Hematopoietic multipotent progenitor cell treated with erythropoietin and hydrocortisone succinate and interleukin-3 and kit ligand, for 17 days (in vitro differentiated cells): Measurements from ENCODE around the gene MRPL20.
"Not testable (repeated sequence)": the region's sequence is repeated elsewhere in the genome, so short reads cannot be mapped to it uniquely, and the experiment has no call there.

Experiments
- DNase-seq: peaks from one replicate; pipeline ENCODE4 v3.0.0-alpha.2; 2015; ENCODE audit warnings: low spot score

MRPL20 gene

GRCh38 chr1:1425753-1426495 lies 18.8 kb upstream of the MRPL20 start:
- no peak for DNase-seq

GRCh38 chr1:1425426-1425752 lies 18.3 kb upstream of the MRPL20 start:
- no peak for DNase-seq

DNA sequence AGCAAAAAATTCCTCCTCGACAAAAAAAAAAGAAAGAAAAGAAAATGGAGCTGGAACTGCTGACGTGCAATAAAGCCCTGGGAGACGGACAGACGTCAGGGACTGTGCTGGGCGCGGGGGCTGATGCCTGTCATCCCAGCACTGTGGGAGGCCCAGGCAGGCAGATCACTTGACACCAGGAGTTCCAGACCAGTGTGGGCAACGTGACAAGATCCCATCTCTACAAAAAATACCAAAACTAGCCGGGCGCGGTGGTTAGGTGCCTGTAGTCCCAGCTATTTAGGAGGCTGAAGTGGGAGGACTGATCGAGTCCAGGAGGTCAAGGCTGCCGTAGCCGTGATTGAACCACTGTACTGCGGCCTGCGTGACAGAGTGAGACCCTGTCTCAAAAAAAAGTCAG lies 17.6 kb upstream of the MRPL20 start:
- no peak for DNase-seq

DNA sequence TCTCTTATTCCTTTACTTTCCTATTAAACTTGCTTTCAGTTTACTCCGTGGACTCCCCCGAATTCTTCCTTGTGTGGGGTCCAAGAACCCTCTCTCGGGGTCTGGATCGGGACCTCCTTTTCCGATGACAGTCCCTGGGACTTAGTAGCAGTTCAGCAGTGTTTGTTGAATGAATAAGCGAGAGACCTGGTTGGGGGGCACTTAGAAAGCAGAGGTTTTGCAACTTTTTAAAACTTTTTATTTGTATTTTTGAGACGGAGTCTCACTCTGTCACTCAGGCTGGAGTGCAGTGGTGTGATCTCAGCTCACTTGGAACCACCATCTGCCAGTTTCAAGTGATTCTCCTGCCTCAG lies 16.1 kb upstream of the MRPL20 start:
- no peak for DNase-seq

- DNase-seq, result no peak
These were observed 15.6 kb upstream of the MRPL20 start for GRCh38 chr1:1422465-1423244.

DNA sequence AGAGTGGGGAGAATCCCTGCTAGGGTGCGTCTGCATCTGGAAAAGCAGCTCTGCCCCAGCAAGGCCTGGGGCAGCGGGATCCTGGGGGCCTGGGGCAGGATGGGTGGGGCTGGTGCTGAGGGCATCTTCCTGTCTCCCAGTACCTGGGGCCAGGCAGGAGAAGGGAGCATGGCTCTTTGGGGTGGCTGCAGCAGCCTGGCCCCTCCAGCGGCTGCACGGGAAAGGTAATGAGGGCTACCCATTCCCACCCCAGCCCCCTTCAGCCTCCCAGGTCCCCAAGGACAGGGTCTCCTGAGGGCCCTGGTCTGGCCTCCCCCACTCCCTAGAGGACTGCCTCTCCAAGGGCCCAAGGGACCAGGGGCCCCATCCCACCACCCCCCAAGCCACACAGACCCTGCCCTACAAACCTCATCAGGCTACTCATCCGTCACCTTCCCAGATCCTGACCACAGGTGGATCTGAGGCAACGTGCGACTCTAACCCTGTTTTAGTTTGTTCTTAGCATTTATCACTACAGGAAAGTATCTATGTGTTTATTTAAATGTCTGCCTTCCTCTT lies 14.9 kb upstream of the MRPL20 start:
- no peak for DNase-seq

GRCh38 chr1:1421147-1421906 lies 14.2 kb upstream of the MRPL20 start, which contains the start of gene ANKRD65:
Gene ANKRD65 (minus strand): TSS chr1:1421276. CDS start chr1:1421005, 271 bp downstream.
- no peak for DNase-seq

DNA sequence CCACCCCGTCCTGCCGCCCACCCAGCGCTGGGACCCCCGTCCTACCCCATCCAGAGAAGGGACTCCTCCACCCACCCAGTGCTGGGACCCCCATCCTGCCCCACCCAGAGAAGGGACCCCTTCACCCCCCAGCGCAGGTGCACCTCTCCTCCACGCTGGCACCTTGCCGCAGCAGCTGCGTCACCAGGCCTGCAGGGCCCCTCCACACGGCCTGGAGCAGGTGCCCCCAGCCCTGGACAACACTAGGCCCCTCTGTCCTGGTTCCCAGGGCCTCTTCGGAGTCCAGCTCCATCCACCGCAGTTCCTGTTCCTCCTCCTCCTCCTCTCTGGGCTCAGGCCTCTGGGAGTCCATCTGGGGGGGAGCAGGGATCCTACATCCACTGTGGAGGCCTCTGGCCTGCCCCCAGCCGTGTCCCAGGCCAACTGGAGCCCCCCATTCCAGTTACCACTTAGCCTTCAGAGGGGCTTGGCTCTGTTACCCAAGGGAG lies 13.6 kb upstream of the MRPL20 start:
- DNase-seq, result no peak

GRCh38 chr1:1419813-1420653 lies 12.9 kb upstream of the MRPL20 start:
- DNase-seq, result no peak

DNA sequence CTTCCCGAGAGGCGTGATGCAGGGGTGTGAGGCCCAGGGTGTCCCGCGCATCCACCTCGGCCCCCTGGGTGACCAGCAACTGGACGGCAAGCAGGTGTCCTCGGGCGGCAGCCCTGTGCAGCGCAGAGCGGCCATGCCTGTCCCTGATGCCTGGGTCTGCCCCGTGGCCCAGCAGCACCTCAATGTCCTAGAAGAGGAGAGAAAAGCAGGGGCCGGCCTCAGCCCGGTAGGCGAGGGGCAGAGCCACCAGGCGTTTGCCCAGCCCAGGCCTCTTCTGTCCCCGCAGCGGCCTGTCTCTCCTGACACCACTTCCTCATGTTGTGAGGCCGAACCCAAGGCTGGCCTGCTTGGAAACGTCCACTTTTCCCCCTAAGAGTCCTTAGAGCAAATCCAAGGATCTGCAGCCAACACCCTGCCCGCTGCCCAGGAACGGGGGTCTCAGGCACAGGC lies 12.3 kb upstream of the MRPL20 start:
- no peak for DNase-seq

DNA sequence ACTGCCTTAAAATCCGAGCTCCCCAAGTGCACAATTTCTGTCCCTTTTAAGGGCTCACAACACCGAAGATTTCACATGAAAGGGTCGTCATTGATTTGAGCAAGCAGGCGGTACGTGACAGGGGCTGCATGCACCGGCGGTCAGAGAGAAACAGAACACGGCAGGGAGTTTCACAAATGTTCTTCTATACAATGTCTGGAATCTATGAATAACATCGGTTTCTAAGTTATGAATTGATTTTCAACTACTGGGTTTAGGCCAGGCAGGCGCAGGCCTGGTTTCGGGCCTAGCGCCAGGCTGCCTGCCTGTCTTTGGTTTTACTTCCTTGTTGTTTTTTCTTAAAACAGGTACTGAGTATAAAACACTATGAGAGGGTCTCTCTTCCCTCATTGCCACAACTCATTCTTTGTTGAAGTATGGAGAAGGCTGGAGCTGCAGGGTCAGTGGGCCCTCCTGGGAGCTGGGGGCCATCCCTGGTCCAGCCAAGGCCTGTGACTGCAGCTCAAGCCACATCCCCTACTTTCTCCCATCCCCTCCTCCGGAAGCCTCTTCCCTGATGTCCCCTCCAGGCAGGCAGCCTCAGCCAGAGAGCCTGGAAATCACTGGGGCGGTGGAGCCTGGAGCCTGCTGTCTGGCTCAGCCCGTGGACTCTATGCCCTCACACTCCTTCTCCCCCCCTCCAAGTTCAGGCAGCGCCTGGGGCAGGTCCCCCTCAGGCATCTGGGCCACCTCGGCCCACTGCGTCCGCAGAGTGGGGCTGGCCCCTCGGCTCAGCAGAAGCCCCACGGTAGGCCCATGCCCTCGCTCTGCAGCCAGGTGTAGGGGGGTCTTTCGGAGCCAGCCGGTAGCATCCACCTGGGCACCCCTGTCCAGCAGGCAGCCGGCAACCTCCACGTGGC lies 11.6 kb upstream of the MRPL20 start:
- no peak for DNase-seq

GRCh38 chr1:1417825-1418463 lies 10.9 kb upstream of the MRPL20 start:
- not testable (repeated sequence) for DNase-seq

GRCh38 chr1:1417396-1417795 lies 10.3 kb upstream of the MRPL20 start:
- not testable (repeated sequence) for DNase-seq

- DNase-seq, result no peak
These were observed 8.7 kb upstream of the MRPL20 start for GRCh38 chr1:1415751-1416150.

- not testable (repeated sequence) for DNase-seq
These were observed 5.3 kb upstream of the MRPL20 start for GRCh38 chr1:1412311-1412902.

DNA sequence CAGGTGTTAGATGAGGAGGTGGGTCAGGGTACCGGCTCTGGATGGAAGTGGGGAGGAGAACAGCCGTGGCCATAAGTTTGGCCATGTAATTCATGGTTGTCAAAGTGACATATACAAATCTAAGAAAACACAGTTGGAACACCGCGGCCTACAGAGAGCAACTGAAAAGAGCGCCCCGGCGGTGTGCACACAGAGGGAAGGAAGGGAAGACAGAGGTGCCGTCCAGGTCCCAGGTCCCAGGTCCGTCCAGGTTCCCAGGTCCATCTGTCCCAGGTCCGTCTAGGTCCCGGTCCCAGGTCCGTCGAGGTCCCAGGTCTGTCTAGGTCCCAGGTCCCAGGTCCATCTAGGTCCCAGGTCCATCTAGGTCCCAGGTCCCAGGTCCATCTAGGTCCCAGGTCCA lies 4.5 kb upstream of the MRPL20 start:
- no peak for DNase-seq

DNA sequence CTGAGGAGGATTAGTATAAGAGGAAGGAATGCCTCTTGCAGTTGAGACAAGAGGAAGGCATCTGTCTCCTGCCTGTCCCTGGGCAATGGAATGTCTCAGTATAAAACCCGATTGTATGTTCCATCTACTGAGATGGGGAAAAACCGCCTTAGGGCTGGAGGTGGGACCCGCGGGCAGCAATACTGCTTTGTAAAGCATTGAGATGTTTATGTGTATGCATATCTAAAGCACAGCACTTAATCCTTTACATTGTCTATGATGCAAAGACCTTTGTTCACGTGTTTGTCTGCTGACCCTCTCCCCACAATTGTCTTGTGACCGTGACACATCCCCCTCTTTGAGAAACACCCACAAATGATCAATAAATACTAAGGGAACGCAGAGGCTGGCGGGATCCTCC lies 3.1 kb upstream of the MRPL20 start:
- not testable (repeated sequence) for DNase-seq

DNA sequence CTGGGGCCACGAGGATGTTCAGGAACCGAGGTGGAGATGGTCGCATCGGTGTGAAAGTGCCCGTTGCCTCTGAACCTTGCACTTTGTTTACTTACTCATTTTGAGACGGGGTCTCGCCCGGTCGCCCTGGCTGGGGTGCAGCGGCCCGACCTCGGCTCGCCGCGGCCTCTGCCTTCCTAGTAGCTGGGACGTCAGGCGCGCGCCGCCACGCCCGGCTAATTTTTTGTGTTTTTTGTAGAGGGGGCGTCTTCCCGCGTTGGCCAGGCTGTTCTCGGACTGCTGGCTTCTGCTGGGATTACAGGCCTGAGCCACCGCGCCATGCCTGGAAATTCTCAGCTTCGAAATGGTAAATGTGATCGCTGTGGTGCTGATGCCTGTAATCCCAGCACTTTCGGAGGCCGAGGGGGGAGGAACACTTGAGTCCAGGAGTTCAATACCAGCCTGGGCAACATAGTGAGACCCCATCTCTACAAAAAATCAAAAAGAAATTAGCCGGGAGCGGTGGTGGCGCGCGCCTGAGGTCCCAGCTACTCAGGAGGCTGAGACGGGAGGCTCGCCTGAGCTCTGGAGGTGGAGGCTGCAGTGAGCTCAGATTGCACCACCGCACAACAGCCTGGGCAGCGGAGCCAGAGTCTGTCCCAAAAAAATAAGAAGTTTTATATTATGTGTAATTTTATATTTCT lies 684 bp upstream of the MRPL20 start:
- DNase-seq, result no peak
